Omental fat pad (tissue), 4 donors: Measurements from ENCODE around the gene NUP85. TPM values are rescaled to one million over a fixed set of nuclear protein-coding genes. Genes with fewer than 3 reads are reported as not detected.
"Not testable (repeated sequence)": the region's sequence is repeated elsewhere in the genome, so short reads cannot be mapped to it uniquely, and the experiment has no call there.

Experiments used
- ATAC-seq: fragments of 150-250 bp; one replicate; pipeline ENCODE4 v1.9.1; 2016; ENCODE audit warnings: mild to moderate bottlenecking, moderate library complexity; ENCODE audit not compliant: low FRiP score
- DNase-seq: peaks from one replicate; pipeline ENCODE4 v3.0.0-alpha.2; 2019; ENCODE audit warnings: low spot score
- CTCF ChIP-seq, 3 donors: fragments of 450-650 bp; IDR thresholded peaks; one replicate each; pipeline ENCODE4 v1.5.1; 2016 to 2017; ENCODE audit warnings: antibody characterized with exemption in 3 of 3, mild to moderate bottlenecking in 3 of 3, moderate library complexity in 2 of 3
- total RNA-seq, 4 donors: library from RNA; depleted of rRNA; stranded (reverse); fragments of >200 nt; gene quantifications; one replicate each; pipeline ENCODE4 v1.1.0, GENCODE V29; 2016

The NUP85 gene
- total RNA-seq, 4 donors from 2014 or later: 17.4 to 51.2 (median 34.8) TPM

GRCh38 chr17:75271955-75272847, 66.7 kb downstream of the NUP85 start:
- ATAC-seq (peak; percentile 1), DNase-seq (no peak)
- no peak for TF ChIP-seq CTCF (IDR thresholded peaks at IDR 0.05)

DNA sequence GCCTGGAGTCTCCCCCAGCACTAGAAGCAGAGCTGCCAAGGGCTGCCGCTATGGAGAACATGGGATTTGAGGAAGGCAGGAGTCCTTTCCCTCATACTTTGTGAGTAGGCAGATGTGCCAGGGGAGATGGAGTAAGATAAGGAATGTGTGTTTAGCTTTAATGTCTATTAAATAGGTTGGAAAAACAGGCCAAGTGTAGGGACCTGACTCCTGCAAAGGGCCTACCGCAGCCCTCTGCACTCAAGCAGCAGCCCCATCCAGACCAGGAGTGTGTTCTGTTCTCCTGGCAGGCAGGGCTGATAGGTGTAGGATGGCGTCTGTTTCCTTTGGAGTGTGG, 67.3 kb downstream of the NUP85 start:
- DNase-seq (no peak), ATAC-seq (no peak)
- no peak for TF ChIP-seq CTCF (IDR thresholded peaks at IDR 0.05)

- TF ChIP-seq CTCF (IDR thresholded peaks at IDR 0.05): no peak
- no peak for ATAC-seq
Measured at GRCh38 chr17:75273977-75274708, 68.7 kb downstream of the NUP85 start.

GRCh38 chr17:75277664-75278071, 72.2 kb downstream of the NUP85 start:
- ATAC-seq (no peak), DNase-seq (no peak)
- TF ChIP-seq CTCF (IDR thresholded peaks at IDR 0.05): no peak

More at GRCh38 chr17:75273977-75274708, 68.7 kb downstream of the NUP85 start:
- no peak for DNase-seq

DNA sequence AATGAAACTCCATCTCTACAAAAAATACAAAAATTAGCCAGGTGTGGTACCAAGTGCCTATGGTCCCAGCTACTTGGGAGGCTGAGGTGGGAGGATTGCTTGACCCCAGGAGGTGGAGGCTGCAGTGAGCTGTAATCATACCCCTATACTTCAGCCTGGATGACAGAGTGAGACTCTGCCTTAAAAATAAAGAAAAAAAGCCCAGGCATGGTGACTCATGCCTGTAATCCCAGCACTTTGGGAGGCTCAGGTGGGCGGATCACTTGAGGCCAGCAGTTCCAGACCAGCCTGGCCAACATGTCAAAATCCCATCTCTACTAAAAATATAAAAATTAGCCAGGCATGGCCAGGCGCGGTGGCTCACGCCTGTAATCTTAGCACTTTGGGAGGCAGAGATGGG, 74.7 kb downstream of the NUP85 start:
- DNase-seq, ATAC-seq: not testable (repeated sequence)

GRCh38 chr17:75285123-75285522, 79.6 kb downstream of the NUP85 start:
- DNase-seq (no peak), ATAC-seq (no peak)
- no peak for TF ChIP-seq CTCF (IDR thresholded peaks at IDR 0.05)

Other genes starting within 250 kb of the NUP85 start
- gene HID1, start 232.9 kb upstream of the NUP85 start, total RNA-seq: 10 to 100 TPM in 1 of 4 donors, 1 to 10 TPM in 3; 4.0 to 24.1 (median 6.1) TPM
- 10 to 100 TPM in 2 of 4 donors, 1 to 10 TPM in 2; 8.5 to 23.2 (median 10.1) TPM for gene CDR2L, start 218.0 kb upstream of the NUP85 start, total RNA-seq
- gene MRPL58, start 193.0 kb upstream of the NUP85 start, total RNA-seq: 10 to 100 TPM; 28.0 to 48.5 (median 42.6) TPM
- gene ATP5PD, start 158.7 kb upstream of the NUP85 start, total RNA-seq: 100 to 1,000 TPM; 159 to 394 (median 233) TPM
- 10 to 100 TPM; 23.6 to 46.1 (median 34.6) TPM for gene KCTD2, start 158.5 kb upstream of the NUP85 start, total RNA-seq
- 10 to 100 TPM; 12.0 to 22.7 (median 16.4) TPM for gene SLC16A5, start 117.7 kb upstream of the NUP85 start, total RNA-seq
- 1 to 10 TPM; 3.1 to 7.7 (median 4.9) TPM for gene ARMC7, start 95.7 kb upstream of the NUP85 start, total RNA-seq
- gene NT5C, start 73.9 kb upstream of the NUP85 start, total RNA-seq: 100 to 1,000 TPM in 1 of 4 donors, 10 to 100 TPM in 3; 56.0 to 101 (median 68.6) TPM
- gene JPT1, start 51.2 kb upstream of the NUP85 start, total RNA-seq: 10 to 100 TPM; 18.8 to 45.9 (median 31.7) TPM
- 10 to 100 TPM; 53.3 to 62.9 (median 60.1) TPM for gene SUMO2, start 22.7 kb upstream of the NUP85 start, total RNA-seq
- gene GGA3, start 55.9 kb downstream of the NUP85 start, total RNA-seq: 10 to 100 TPM; 22.3 to 36.3 (median 30.5) TPM
- gene MRPS7, start 56.2 kb downstream of the NUP85 start, total RNA-seq: 10 to 100 TPM; 27.1 to 48.3 (median 38.4) TPM
- 10 to 100 TPM; 22.9 to 30.3 (median 24.3) TPM for gene MIF4GD, start 65.6 kb downstream of the NUP85 start, total RNA-seq
- gene SLC25A19, start 83.8 kb downstream of the NUP85 start, total RNA-seq: 10 to 100 TPM; 14.2 to 30.4 (median 19.5) TPM
- 100 to 1,000 TPM in 2 of 4 donors, 10 to 100 TPM in 2; 87.4 to 152 (median 108) TPM for gene GRB2, start 200.0 kb downstream of the NUP85 start, total RNA-seq